Loucy (cell line): Measurements from ENCODE around the gene ZNF581.

Experiments
- CTCF ChIP-seq: fragments of 200-600 bp; sonication (generic); conservative IDR thresholded peaks from 2 replicates; pipeline ENCODE4 v1.5.1; 2014; ENCODE audit warnings: mild to moderate bottlenecking, antibody characterized with exemption, low read length
- EZH2phosphoT487 ChIP-seq: fragments of 200-600 bp; IDR thresholded peaks from 2 replicates; pipeline ENCODE4 v1.6.1; 2018; ENCODE audit warnings: antibody characterized with exemption, mild to moderate bottlenecking, moderate library complexity, borderline replicate concordance

DNA sequence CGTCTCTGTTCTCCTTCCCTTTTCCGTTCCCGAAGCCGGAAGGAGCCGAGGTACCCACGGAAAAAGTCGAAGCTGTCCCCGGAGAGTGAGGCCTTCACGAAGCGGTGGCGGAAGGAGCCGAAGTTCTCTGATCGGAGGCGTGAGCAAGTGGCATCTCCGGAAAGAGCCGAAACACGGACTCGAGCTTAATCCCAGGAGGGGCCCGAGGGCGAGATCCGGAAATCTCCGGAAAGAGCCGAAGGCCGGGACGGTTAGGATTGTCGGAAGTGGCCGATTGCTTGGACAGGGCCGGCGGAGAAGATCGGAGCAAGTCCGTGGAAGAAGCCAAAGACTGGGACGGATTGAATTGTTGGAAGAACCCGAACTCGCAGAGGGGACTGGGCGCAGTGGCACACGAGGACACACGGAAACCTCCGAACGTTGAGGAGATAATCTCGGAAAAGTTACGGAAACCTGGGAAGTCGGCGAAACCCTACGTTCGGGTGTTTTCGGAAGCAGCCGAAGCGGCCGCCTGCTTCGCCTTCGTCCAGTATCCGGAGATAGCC, 10.9 kb downstream of the ZNF581 start:
- TF ChIP-seq CTCF (no peak), EZH2phosphoT487 (no peak)
